SU-DHL-6 (cell line): ENCODE data around the gene PLA2G4A.

ENCODE experiments used
- EZH2phosphoT487 ChIP-seq: fragments of 200-600 bp; sonication (generic), shearing (Covaris generic); conservative IDR thresholded peaks from 2 replicates; pipeline ENCODE4 v1.6.1; 2018; ENCODE audit warnings: mild to moderate bottlenecking, antibody characterized with exemption, low read length, moderate library complexity, mixed read lengths
- TF ChIP-seq, protein P1 (sequence below): fragments of 200-600 bp; sonication (generic); IDR thresholded peaks from one replicate; pipeline ENCODE4 v1.5.1; 2017; ENCODE audit warnings: antibody characterized with exemption, mild to moderate bottlenecking, low read length, moderate library complexity; ENCODE audit not compliant: insufficient read depth, poor library complexity, severe bottlenecking

DNA sequence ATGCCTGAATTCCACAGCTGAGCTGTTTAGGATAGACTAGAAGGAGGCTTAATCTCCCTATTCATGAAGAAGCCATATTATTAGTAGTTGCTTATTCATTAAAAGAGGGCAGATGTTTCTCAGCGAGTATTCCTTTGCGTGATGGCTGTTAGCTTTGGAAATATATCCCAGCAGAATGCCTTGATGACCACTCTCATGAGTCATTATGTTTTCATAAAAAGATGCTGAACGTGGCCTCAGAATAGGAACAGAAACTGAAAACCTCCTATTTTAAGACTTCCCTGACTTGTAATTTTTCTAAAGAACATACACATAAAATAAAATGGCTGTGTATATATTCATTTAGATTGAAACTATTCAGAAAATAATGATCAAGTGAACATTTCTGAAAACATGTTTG, 9.6 kb upstream of the PLA2G4A start:
- TF ChIP-seq, protein P1, sequence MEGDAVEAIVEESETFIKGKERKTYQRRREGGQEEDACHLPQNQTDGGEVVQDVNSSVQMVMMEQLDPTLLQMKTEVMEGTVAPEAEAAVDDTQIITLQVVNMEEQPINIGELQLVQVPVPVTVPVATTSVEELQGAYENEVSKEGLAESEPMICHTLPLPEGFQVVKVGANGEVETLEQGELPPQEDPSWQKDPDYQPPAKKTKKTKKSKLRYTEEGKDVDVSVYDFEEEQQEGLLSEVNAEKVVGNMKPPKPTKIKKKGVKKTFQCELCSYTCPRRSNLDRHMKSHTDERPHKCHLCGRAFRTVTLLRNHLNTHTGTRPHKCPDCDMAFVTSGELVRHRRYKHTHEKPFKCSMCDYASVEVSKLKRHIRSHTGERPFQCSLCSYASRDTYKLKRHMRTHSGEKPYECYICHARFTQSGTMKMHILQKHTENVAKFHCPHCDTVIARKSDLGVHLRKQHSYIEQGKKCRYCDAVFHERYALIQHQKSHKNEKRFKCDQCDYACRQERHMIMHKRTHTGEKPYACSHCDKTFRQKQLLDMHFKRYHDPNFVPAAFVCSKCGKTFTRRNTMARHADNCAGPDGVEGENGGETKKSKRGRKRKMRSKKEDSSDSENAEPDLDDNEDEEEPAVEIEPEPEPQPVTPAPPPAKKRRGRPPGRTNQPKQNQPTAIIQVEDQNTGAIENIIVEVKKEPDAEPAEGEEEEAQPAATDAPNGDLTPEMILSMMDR = no peak
- no peak for TF ChIP-seq EZH2phosphoT487
